GM12865 (cell line): ENCODE results near the gene DDX17.

Experiments used
- DNase-seq: peaks from one replicate; pipeline ENCODE4 v3.0.0; 2010; ENCODE audit warnings: low read depth
- H3K4me3 ChIP-seq: 2 replicates; pipeline ENCODE4 v1.5.1; 2011; ENCODE audit warnings: mild to moderate bottlenecking, low read depth, low read length, control low read depth
- CTCF ChIP-seq: IDR thresholded peaks from 2 replicates; pipeline ENCODE4 v1.5.1; 2011; ENCODE audit warnings: low read length, control low read depth, low read depth, inconsistent platforms; ENCODE audit not compliant: insufficient read depth; ENCODE audit errors: missing control alignments

Gene DDX17

DNA sequence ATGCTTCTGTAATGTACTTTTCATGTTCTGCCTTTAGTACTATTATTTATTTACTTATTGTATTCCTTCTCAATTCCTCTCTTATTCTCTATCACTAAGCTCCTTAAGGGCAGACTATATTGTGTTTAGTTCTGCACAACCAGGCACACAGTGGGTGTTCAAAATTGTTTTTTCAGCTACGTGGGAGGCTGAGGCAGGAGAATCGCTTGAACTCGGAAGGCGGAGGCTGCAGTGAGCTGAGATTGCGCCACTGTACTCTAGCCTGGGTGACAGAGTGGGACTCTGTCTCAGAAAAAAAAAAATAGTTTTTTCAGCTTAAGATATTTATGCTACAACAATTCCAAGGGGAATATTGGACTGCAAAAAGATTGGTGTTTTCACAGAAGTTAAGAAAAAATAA is 17.4 kb upstream of the DDX17 start:
- H3K4me3 ChIP-seq: no peak overlapping the region
- TF ChIP-seq CTCF: no peak
- no peak for DNase-seq

DNA sequence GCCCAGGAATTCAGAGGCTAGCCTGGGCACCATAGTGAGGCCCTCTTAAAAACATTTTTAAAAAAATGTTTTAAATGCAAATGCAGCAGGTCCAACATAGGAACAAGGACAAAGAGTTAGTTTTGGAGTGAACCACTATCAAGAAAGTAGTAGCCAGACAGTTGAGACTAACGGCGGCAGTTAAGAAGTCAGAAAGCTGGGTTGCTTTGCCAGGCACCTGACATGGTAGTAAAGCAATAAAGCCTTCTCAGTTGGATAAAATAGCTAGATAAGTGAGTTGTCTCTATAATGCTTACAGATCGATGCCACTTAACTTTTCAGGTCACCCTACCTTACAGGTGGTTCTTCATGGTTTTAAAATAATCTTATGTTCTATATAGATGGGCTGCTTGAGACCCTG is 16.9 kb upstream of the DDX17 start:
- no peak overlapping the region for H3K4me3 ChIP-seq
- TF ChIP-seq CTCF: no peak
- DNase-seq: no peak

DNA sequence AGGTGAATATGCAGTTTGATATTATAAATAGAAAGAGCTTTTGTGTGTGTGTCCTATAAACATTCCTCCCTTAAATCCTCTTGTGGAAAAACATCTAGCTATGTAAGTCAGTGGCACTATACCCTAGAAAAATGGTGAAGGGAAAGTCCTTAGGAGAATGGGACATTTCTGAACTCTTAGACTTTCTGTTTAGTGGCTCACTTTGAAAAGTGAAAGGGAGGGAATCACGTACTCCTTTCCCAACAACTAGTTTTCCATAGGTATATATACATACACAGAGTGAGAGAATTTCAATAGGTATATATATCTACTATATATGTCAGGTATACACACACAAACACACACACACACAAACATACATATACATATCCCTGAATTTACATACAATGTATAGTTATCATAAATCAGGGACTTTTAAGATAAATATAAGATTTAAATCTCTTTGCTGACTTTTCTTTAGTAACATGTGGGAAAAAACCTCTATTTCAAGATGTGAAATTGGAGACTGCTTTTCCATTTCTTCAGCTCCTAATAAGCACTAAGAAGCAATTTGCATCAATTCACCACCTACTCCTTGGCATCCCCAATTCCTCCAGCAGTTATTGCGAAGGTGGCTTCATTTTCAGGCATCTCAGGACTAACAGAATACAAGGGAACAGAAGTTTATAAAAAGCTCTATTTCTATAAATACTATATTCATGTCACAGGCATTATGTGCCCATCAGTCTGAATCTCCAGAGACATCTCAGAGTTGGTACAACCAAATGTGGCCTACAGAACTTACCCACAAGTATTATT is 13.5 kb upstream of the DDX17 start:
- no peak for DNase-seq
- H3K4me3 ChIP-seq: no peak overlapping the region
- no peak for TF ChIP-seq CTCF

DNA sequence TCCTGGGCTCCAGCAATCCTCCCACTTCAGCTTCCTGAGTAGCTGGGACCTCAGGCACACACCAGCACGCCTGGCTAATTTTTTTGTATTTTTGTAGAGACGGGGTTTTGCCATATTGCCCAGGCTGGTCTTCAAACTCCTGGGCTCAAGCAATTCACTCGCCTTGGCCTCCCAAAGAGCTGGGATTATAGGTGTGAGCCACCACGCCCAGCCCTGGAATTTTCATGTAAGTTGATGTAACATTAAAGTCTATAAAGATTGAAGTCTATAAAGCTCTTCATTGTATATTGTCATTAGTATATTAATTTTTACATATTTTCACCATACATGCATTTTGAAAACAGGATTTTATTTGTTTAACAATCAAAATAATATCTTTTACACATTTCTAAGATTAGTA is 12.5 kb upstream of the DDX17 start:
- H3K4me3 ChIP-seq: no peak overlapping the region
- DNase-seq: no peak
- no peak for TF ChIP-seq CTCF

DNA sequence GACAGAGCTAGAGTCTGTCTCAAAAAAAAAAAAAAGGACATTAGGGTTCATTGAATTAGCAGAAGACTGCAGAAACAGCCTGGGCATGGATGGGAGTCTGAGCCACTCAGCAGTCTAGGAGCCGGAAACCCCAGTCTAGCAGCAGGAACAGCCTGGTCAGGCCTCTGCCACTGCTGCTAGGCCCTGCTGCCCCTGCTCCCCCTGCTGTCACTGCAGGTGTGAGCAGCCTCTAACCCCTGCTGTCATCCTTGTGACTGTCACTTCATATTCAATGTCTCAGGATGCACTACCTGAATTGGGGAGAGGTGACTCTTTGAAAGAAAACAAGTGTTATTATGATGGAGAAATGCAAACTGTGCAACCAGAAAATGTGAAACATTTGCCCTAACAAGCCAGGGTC is 7.0 kb upstream of the DDX17 start:
- peak; percentile 52 for TF ChIP-seq CTCF
- DNase-seq: peak; percentile 65
- no peak overlapping the region for H3K4me3 ChIP-seq

DNA sequence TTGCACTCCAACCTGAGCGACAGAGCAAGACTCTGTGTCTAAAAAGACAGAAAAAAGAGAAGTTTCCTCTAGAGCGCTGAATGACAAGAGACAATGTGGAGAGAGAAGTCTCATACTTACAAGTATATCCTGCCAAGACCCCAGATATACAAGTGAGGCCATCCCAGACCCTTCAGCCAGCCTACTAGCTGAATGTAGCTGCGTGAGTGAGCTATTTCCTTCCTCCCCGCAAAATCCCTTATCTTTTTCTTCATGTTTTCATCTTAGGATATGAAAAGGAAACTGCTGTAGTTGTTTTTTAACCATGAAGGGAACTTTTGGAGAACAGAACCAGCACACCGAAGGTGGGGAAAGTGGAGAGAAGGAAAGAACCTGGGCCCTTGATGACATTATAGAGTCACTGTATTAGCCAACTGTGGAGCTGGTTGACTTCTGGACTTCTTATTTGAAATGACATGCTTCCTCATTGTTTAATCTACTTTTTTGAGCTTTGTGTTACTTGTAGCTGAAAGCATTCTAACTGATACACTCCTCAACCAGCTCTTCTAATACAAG is 4.4 kb upstream of the DDX17 start:
- H3K4me3 ChIP-seq: no peak overlapping the region
- no peak for TF ChIP-seq CTCF
- no peak for DNase-seq
